ENCODE data around the gene FBLL1.

DNA sequence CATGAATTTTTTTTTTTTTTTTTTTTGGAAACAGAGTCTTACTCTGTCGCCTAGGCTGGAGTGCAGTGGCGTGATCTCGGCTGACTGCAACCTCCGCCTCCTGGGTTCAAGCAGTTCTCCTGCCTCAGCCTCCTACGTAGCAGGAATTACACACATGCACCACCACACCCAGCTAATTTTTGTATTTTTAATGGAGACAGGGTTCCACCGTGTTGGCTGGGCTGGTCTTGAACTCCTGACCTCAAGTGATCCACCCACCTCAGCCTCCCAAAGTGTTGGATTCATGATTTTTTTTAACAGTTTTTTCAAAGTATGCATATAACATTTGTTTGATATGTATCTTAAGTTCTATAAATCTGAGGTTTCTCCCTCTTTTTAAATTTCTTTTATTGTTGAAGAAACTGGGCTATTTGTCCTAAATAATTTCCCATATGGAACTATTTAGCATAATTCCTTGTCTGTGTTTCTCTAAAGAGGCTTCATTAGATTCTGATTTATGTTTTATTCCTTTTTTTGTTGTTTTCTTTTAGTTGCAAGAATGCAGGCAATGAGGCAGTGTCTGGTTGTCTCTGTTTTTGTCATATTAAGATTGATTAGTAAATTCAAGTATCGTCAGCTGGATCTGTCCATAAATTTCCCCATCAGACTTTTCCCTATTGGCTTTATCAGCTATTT lies 26.4 kb upstream of the FBLL1 start:
- TF ChIP-seq, protein P1, sequence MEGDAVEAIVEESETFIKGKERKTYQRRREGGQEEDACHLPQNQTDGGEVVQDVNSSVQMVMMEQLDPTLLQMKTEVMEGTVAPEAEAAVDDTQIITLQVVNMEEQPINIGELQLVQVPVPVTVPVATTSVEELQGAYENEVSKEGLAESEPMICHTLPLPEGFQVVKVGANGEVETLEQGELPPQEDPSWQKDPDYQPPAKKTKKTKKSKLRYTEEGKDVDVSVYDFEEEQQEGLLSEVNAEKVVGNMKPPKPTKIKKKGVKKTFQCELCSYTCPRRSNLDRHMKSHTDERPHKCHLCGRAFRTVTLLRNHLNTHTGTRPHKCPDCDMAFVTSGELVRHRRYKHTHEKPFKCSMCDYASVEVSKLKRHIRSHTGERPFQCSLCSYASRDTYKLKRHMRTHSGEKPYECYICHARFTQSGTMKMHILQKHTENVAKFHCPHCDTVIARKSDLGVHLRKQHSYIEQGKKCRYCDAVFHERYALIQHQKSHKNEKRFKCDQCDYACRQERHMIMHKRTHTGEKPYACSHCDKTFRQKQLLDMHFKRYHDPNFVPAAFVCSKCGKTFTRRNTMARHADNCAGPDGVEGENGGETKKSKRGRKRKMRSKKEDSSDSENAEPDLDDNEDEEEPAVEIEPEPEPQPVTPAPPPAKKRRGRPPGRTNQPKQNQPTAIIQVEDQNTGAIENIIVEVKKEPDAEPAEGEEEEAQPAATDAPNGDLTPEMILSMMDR (conservative IDR thresholded peaks at IDR 0.05; ENCODE audit: low read depth, low read length), result no peak
- TF ChIP-seq EZH2 (IDR thresholded peaks at IDR 0.05; ENCODE audit: borderline replicate concordance, low read depth, low read length, poor library complexity, severe bottlenecking), result no peak

Data from A673 (cell line).